D341Med (cell line): ENCODE data around the gene CBX7.
"Not testable (repeated sequence)": the region's sequence is repeated elsewhere in the genome, so short reads cannot be mapped to it uniquely, and the experiment has no call there.

ENCODE experiments used
- DNase-seq: peaks from one replicate; pipeline ENCODE4 v3.0.0; 2012; ENCODE audit warnings: low spot score

The CBX7 gene

GRCh38 chr22:39174498-39175352, 22.2 kb upstream of the CBX7 start:
- no peak for DNase-seq

- DNase-seq, result no peak
Observed at GRCh38 chr22:39173787-39174497, 21.5 kb upstream of the CBX7 start.

GRCh38 chr22:39173050-39173706, 20.7 kb upstream of the CBX7 start:
- DNase-seq, result no peak

GRCh38 chr22:39172265-39173049, 20.0 kb upstream of the CBX7 start:
- not testable (repeated sequence) for DNase-seq

- no peak for DNase-seq
Observed at GRCh38 chr22:39171623-39172264, 19.3 kb upstream of the CBX7 start.

DNA sequence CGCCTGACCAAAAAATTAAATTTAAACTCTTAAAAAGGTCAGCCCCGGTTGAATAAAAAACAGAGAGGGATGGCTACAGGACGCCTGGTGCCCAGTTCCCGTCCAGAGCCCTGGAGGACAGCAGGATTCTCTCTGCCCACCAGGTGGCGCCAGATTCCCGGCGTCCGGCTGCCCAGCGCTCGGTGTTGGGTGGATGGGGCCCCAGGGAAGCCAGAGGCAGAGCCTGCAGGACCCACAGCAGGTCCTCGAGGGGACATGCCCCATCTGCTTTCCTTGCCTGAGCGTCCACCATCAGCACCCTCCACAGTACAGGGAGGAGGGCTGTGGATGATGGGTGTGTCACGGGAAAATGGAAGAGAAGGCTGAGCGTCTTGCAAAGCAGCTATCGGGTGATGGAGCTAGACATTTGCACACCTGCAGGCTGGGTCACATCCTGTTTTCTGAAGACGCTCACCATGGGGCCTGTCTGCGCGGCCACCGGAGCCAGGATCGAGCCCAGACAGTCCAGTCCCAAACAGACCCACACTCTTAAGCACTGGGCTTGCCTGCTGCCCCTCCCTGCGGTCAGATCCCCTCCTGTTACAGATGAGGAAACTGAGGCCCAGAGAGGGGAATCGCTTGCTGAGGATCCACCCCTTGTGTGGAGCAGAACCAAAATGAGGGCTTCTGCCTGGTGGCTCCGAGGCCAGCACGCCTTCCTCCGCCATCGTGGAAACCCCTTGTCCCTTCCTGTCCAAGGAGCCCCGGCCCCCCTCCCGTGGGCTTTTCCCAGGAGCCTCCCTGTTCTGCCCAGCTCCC, 18.5 kb upstream of the CBX7 start:
- DNase-seq, result peak; percentile 90

GRCh38 chr22:39169797-39170466, 17.5 kb upstream of the CBX7 start:
- no peak for DNase-seq

- DNase-seq, result no peak
Observed at GRCh38 chr22:39166547-39166946, 14.1 kb upstream of the CBX7 start.

GRCh38 chr22:39156093-39156492, 3.6 kb upstream of the CBX7 start:
- not testable (repeated sequence) for DNase-seq

DNA sequence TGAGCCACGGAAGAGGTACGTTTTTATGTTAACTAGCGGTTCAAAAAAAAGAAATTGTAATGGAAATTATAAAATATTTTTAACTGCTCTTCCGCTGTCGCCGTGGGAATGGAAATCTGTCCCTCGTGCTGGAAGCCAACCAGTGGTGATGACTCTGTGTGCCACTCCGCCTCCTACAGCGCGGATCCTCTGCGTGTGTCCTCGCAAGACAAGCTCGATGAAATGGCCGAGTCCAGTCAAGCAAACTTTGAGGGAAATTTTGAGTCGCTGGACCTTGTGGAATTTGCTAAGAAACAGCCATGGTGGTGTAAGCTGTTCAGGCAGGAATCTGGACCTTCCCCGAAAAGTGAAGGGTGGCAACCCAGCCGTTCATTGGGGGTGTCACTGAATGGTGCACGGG, 2.9 kb upstream of the CBX7 start:
- DNase-seq, result peak; percentile 8

DNA sequence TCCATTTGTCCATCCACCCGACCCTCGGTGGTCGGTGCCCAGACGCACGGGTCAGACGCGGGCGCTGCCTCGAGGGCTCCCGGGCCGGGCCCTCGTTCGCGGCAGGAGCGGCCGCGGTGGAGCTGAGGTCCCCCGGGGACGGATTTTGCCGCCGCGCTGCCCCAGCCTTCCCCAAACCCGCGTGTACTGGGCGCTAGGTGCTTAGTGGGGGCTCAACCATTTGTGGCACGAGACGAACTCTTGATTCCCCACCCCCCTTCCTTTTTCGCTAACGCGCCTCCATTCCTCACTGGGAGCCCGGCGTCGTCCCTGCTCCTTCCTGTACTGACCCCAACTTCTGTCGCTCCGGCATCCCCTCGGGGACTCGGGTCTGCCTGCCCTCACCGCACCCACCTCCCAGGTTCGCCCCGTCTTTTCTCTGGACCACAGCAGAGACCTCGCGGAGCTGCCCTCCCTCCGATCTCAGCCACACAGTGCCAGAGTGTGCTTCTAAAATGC, 789 bp upstream of the CBX7 start:
- DNase-seq, result no peak

- DNase-seq, result no peak
Observed at GRCh38 chr22:39152024-39152510, 413 bp downstream of the CBX7 start.

GRCh38 chr22:39151329-39151975, 1.0 kb downstream of the CBX7 start:
- peak; percentile 8 for DNase-seq

- DNase-seq, result peak; percentile 6
Observed at GRCh38 chr22:39150848-39151215, 1.6 kb downstream of the CBX7 start.

GRCh38 chr22:39149915-39150847, 2.3 kb downstream of the CBX7 start:
- peak; percentile 9 for DNase-seq

GRCh38 chr22:39148727-39149535, 3.5 kb downstream of the CBX7 start:
- peak; percentile 35 for DNase-seq

DNA sequence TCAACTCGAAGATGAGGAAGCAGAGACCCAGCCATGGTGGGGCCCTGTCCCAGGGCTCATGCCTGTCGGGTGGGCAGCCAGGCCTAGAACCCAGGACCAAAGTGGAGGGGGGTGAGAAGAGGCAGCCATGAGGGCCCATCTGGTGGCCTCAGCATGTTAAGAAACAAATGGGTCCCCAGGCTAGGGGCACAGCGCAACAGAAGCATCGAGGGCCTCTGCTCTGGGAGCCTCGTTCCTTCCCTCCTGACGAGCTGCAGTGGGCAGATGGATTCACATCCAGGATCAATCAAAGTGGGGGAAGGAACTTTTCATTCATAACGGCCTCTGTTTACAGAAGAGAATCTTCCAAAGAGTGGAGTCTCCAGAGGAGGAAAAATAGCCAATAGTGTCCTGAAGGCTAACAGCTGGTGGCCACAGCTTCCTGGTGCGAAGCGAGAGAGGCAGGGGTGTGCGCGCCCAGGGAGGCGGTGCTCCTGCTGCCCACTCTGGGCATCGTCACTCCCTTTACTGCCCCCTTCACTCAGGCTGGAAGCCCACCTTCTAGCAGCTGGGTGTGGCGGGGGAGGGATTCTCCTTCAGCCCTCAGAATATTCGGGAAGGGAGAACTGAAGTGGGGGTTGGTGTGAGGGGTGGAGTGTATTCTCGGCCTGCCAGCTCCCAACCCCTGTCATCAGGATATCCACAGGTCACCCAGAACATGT, 4.3 kb downstream of the CBX7 start:
- peak; percentile 3 for DNase-seq
